ENCODE data around the gene IPO11. TPM values are rescaled to one million over a fixed set of nuclear protein-coding genes. Genes with fewer than 3 reads are reported as not detected.
A peak's percentile ranks its signal among the peaks of the same experiment; 100 is the strongest.

IPO11 gene
- 10 to 100 TPM; 31.5 to 34.7 (median 33.1) TPM for total RNA-seq

DNA sequence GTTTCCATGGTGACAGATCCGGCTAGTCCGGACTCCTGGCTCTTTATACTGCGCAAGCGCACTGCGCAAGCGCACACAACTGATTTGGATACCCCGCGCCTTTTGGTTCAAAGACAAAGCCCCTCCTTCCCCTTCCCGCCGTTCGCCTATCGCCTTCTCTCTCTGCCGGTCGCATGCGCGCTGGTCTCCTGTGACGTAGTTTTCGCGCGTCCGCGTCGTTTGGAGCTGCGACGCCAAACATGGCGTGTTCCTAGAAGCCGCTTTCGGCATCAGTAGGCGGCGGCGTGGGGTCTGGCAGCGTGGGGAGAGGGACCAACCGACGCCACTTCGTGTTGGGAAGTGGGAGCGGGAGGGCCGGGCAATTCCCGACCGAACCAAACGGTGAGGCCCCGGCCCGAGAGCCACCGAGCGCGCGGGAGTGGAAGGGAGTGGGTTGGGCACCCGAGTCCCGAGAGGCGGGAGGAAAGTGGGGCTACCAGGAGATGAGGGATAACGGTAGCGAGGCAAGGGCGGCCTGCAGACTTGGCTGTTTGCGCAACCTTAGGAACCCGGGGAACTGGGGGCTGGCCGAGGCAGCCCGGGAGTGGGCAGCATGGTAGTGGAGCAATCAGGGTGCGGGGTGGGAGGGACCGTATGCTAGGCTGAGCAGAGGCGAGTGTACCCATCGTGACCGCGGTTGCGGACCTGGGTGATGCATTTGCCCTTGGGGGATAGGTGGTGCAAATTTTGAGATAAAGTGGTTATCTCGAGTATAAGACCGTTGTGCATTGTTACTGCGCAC, at the start of gene IPO11:
Gene IPO11, plus strand, starts transcription at position 215 of the 781 bp plus-strand sequence. CDS start 24,517 bp downstream, outside the sequence.
- Histone ChIP-seq H3K9me3 (no peaks in the 10 kb centered on the region), H3K4me3 (peak within 1 kb of the TSS; percentile 83 to 99 (median 98)), H3K27me3 (no peaks in the 10 kb centered on the region), H3K36me3 (no peaks in the 10 kb centered on the region), H3K4me1 (peaks cover 0 to 10% of the 10 kb centered on the region in 2 donors), H3K27ac (peak within 1 kb of the TSS; percentile 82 to 88)
- peak; percentile 98 for DNase-seq (ENCODE audit: low spot score in 2 of 2)
- intact Hi-C loops (cut with DNase I; ENCODE audit: low total_unique reads): no loop called here
- peak; percentile 56 for TF ChIP-seq POLR2A (IDR thresholded peaks at IDR 0.05)
- peak; percentile 92 to 98 (median 93) for TF ChIP-seq POLR2AphosphoS5 (IDR thresholded peaks at IDR 0.05)
- TF ChIP-seq CTCF (IDR thresholded peaks at IDR 0.05): peak in 1 of 3 donors; percentile 10

DNA sequence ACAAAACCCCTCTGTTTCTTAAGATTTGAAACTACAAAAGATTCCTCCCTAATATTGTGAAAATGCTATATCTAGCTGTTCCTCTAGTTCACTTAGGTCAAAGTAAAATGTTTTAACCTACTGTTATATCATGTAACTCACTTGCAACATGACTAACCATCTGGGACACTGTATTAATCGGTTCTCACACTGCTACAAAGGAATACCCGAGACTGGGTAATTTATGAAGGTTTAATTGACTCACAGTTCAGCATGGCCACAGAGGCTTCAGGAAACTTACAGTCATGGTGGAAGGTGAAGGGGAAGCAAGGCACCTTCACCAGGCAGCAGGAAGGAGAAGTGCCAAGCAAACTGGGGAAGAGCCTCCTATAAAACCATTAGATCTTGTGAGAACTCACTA, 43.5 kb upstream of the IPO11 start:
- DNase-seq (ENCODE audit: low spot score in 2 of 2): no peak
- no peaks in the 10 kb centered on the region for H3K4me1 ChIP-seq
- H3K27ac ChIP-seq: no peak overlapping the region
- no peaks in the 10 kb centered on the region for H3K9me3 ChIP-seq
- peaks cover 4% of the 10 kb centered on the region for H3K36me3 ChIP-seq
- no peak overlapping the region for H3K4me3 ChIP-seq
- intact Hi-C loops (cut with DNase I; ENCODE audit: low total_unique reads): no loop called here
- H3K27me3 ChIP-seq: no peaks in the 10 kb centered on the region
- TF ChIP-seq POLR2A (IDR thresholded peaks at IDR 0.05): no peak
- no peak for TF ChIP-seq CTCF (IDR thresholded peaks at IDR 0.05)
- no peak for TF ChIP-seq POLR2AphosphoS5 (IDR thresholded peaks at IDR 0.05)

DNA sequence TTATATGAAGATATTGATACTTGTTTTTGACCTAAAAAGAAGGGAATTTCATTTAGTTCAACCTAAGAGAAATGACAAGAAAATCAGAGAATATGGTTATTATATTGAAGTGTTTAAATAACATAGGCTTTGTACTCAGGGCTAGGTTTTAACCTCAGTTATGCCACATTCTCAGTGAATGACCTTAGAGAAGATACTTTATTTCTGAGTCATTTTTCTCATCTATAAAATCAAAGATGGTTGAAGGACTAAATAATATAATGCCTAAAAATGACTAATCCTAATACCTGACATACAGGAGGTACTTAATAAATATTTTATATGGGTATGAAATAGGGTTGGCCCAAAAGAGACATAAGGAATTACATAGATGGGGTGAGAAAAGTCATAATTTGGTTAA, 41.2 kb upstream of the IPO11 start:
- no peaks in the 10 kb centered on the region for H3K27me3 ChIP-seq
- H3K4me3 ChIP-seq: no peak overlapping the region
- no peaks in the 10 kb centered on the region for H3K9me3 ChIP-seq
- DNase-seq (ENCODE audit: low spot score in 2 of 2): no peak
- H3K4me1 ChIP-seq: no peaks in the 10 kb centered on the region
- intact Hi-C loops (cut with DNase I; ENCODE audit: low total_unique reads): no loop called here
- H3K36me3 ChIP-seq: no peaks in the 10 kb centered on the region
- TF ChIP-seq POLR2A (IDR thresholded peaks at IDR 0.05): no peak
- no peak for TF ChIP-seq CTCF (IDR thresholded peaks at IDR 0.05)
- no peak for TF ChIP-seq POLR2AphosphoS5 (IDR thresholded peaks at IDR 0.05)
- H3K27ac ChIP-seq: no peak overlapping the region

DNA sequence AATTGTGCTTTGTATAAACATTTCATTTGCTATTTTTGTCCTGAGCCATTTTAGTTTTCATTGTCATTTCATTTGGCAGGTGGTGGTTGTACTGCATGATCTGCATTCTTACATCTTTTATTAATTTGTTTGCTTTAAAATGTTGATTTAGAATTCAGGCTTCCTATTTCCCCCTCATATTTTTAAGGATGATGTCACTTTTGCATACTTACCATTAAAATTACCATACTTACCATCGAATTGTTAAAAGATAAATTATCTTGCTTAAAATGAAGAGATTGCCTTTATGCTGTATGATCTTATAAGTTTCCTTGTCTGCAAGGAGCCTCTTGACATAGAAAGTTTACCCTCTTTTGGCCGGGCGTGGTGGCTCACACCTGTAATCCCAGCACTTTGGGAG, 40.0 kb upstream of the IPO11 start:
- DNase-seq (ENCODE audit: low spot score in 2 of 2): no peak
- H3K4me3 ChIP-seq: no peak overlapping the region
- no peak overlapping the region for H3K27ac ChIP-seq
- H3K36me3 ChIP-seq: no peaks in the 10 kb centered on the region
- no peaks in the 10 kb centered on the region for H3K9me3 ChIP-seq
- no peaks in the 10 kb centered on the region for H3K4me1 ChIP-seq
- H3K27me3 ChIP-seq: no peaks in the 10 kb centered on the region
- TF ChIP-seq CTCF (IDR thresholded peaks at IDR 0.05) (no peak), POLR2A (IDR thresholded peaks at IDR 0.05) (no peak), POLR2AphosphoS5 (IDR thresholded peaks at IDR 0.05) (no peak)
- intact Hi-C loops (cut with DNase I; ENCODE audit: low total_unique reads): no loop called here

DNA sequence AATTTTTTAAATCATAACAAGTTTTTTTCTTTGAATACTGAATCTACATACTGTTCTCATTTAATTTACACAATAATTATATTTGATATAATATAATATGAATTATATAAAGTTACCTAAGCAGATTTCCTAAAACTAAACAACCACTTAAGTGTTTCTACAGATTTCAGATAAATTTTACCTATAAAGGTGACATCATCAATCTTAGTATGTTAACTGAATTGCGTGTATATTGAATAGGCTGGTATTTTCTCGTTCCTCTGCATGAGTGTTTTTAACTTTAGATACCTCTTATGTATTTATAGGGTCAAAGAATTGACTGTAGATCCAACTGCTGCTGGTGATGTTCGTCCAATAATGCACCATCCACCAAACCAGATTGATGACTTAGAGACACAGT, 39.2 kb upstream of the IPO11 start:
- Histone ChIP-seq H3K27ac (no peak overlapping the region), H3K4me3 (no peak overlapping the region), H3K36me3 (no peaks in the 10 kb centered on the region), H3K9me3 (no peaks in the 10 kb centered on the region), H3K4me1 (no peaks in the 10 kb centered on the region), H3K27me3 (no peaks in the 10 kb centered on the region)
- intact Hi-C loops (cut with DNase I; ENCODE audit: low total_unique reads): no loop called here
- TF ChIP-seq POLR2AphosphoS5 (IDR thresholded peaks at IDR 0.05): no peak
- no peak for TF ChIP-seq CTCF (IDR thresholded peaks at IDR 0.05)
- TF ChIP-seq POLR2A (IDR thresholded peaks at IDR 0.05): no peak
- DNase-seq (ENCODE audit: low spot score in 2 of 2): no peak
